Sigmoid colon (tissue), 7 donors: ENCODE results near the gene ELMO1. TPM values are rescaled to one million over a fixed set of nuclear protein-coding genes. Genes with fewer than 3 reads are reported as not detected.

ENCODE experiments used
- DNase-seq: peaks from one replicate; pipeline ENCODE4 v3.0.0-alpha.2; 2019
- H3K27ac ChIP-seq, 4 donors: fragments of 200-600 bp; sonication (generic); one replicate each; pipeline ENCODE4 v1.5.1; 2016 to 2019; ENCODE audit warnings: mild to moderate bottlenecking in 1 of 4
- H3K27me3 ChIP-seq, 3 donors: fragments of 200-600 bp; sonication (generic); one replicate each; pipeline ENCODE4 v1.5.1; 2019; ENCODE audit warnings: mild to moderate bottlenecking in 1 of 3
- H3K36me3 ChIP-seq, 4 donors: fragments of 200-600 bp; sonication (generic); one replicate each; pipeline ENCODE4 v1.5.1; 2016 to 2019
- H3K4me1 ChIP-seq, 4 donors: fragments of 200-600 bp; sonication (generic); one replicate each; pipeline ENCODE4 v1.5.1; 2017 to 2019
- H3K4me3 ChIP-seq, 4 donors: fragments of 200-600 bp; sonication (generic); one replicate each; pipeline ENCODE4 v1.5.1; 2017 to 2019; ENCODE audit warnings: mild to moderate bottlenecking in 2 of 4, moderate library complexity in 1 of 4
- H3K9me3 ChIP-seq, 4 donors: fragments of 200-600 bp in 3 of 4; sonication (generic) in 3 of 4; one replicate each; pipeline versions ENCODE4 v1.5.1 to v1.6.1; 2013 to 2019
- EP300 ChIP-seq, 4 donors: sonication (generic); formaldehyde crosslinking; IDR thresholded peaks; one replicate each; pipeline ENCODE4 v1.6.1; 2017; ENCODE audit warnings: antibody characterized with exemption in 4 of 4
- POLR2A ChIP-seq, 2 donors: fragments of 450-650 bp; IDR thresholded peaks; one replicate each; pipeline ENCODE4 v1.6.1; 2016; ENCODE audit warnings: antibody characterized with exemption in 2 of 2, mild to moderate bottlenecking in 2 of 2, moderate library complexity in 2 of 2
- POLR2AphosphoS5 ChIP-seq, 4 donors: sonication (generic); formaldehyde crosslinking; IDR thresholded peaks; one replicate each; pipeline ENCODE4 v1.6.1; 2017; ENCODE audit warnings: antibody characterized with exemption in 4 of 4
- WGBS, 2 donors: extraction: QIAGEN DNeasy Blood & Tissue Kit; methylation state at CpG; one replicate each; pipeline ENCODE4 v1.1.7; 2013; 5-methylcytosine and 5-hydroxymethylcytosine counted together
- intact Hi-C: fragments of 100-400 bp; cut with DNase I; formaldehyde crosslinking; loops from one replicate; pipeline ENCODE4 v1.15.1; 2023
- polyA plus RNA-seq, 3 donors: library from polyadenylated mRNA; stranded (reverse); fragments of 200-250 nt; gene quantifications; one replicate each; pipeline ENCODE4 v1.2.3, GENCODE V29; 2013
- total RNA-seq, 4 donors: library from RNA; depleted of rRNA; stranded (reverse); fragments of >200 nt; gene quantifications; one replicate each; pipeline ENCODE4 v1.1.0, GENCODE V29; 2016
- TF ChIP-seq, protein P1 (sequence below), 4 experiments: fragments of 450-650 bp in 3 of 4; fragments of 200-600 bp in 1 of 4; IDR thresholded peaks; one replicate each; pipeline ENCODE4 v1.5.1; 2016 to 2019; ENCODE audit warnings: antibody characterized with exemption in 4 of 4, mild to moderate bottlenecking in 3 of 4, moderate library complexity in 2 of 4
- donor health status: healthy with polysubstance abuse.
- donor health status: Bipolar disorder and iron deficiency.
- donor health status: healthy.

The ELMO1 gene
- total and polyA plus RNA-seq, 7 donors = 2.3 to 63.1 (median 33.9) TPM

DNA sequence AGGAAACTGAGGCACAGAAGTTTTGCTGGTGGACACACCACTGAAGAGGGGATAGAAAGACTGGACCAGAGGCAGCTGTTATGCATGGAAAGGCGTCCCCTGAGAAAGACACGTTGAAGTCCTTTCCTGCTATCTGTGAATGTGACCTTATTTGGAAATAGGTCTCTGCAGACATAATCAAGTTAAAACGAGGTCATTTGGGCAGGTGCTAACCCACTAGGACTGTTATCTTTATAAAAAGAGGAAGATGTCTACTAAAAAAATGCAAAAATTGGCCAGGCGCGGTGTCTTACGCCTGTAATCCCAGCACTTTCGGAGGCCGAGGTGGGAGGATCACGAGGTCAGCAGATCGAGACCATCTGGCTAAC, 31.6 kb downstream of the ELMO1 start:
- DNase-seq = no peak
- 59 to 69% methylated on average over 10 of the region's 10 CpGs for whole genome bisulfite sequencing, 2 donors

DNA sequence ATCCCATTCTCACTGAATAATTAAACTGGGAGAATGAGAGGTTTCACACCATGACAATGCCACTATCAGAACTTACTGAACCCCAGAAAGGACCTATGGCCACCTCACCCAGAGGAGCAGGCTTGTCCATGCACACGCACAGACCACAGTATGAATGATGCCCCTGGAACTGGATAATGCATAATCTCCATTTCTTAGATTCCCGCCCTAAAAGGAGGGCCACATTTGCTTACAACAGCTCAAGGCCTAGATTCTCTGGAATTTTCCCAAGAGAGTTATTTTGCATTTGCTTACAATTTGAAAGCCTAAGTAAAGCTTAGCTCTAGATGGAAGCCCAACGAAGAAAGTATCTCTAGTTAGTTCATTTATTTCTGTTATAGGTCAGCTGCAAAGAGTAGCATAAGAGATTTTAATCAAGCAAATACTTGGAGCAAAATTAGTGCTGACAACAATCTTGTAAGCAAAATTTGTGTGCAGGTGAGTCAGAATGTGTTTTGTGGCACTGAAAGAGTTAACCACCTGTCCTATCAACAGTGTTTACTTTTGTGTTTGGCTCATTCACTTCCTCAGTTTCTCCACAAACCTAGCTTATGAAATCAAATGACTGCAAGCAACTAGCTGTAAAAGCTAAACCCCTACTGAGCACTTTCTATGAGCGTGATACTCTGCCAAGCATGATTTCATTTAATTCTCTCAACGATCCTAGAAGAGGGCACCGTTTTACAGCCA, 32.1 kb downstream of the ELMO1 start:
- TF ChIP-seq EP300 (IDR thresholded peaks at IDR 0.05) (no peak), POLR2AphosphoS5 (IDR thresholded peaks at IDR 0.05) (no peak), POLR2A (IDR thresholded peaks at IDR 0.05) (no peak)
- TF ChIP-seq, protein P1, sequence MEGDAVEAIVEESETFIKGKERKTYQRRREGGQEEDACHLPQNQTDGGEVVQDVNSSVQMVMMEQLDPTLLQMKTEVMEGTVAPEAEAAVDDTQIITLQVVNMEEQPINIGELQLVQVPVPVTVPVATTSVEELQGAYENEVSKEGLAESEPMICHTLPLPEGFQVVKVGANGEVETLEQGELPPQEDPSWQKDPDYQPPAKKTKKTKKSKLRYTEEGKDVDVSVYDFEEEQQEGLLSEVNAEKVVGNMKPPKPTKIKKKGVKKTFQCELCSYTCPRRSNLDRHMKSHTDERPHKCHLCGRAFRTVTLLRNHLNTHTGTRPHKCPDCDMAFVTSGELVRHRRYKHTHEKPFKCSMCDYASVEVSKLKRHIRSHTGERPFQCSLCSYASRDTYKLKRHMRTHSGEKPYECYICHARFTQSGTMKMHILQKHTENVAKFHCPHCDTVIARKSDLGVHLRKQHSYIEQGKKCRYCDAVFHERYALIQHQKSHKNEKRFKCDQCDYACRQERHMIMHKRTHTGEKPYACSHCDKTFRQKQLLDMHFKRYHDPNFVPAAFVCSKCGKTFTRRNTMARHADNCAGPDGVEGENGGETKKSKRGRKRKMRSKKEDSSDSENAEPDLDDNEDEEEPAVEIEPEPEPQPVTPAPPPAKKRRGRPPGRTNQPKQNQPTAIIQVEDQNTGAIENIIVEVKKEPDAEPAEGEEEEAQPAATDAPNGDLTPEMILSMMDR (IDR thresholded peaks at IDR 0.05) = no peak
- H3K27me3 ChIP-seq = no peaks in the 10 kb centered on the region
- 54 to 83% methylated on average over 6 of the region's 6 CpGs for WGBS, 2 donors
- no peak overlapping the region for H3K4me3 ChIP-seq
- peaks cover 0 to 2% (median 0%) of the 10 kb centered on the region in 4 donors for H3K9me3 ChIP-seq
- no peaks in the 10 kb centered on the region for H3K36me3 ChIP-seq
- no peak for DNase-seq
- H3K27ac ChIP-seq = no peak overlapping the region
- intact Hi-C loops = no loop called here
- H3K4me1 ChIP-seq = peaks cover 0 to 8% (median 1%) of the 10 kb centered on the region in 4 donors

More for the DNA sequence above, 31.6 kb downstream of the ELMO1 start:
- TF ChIP-seq, protein P1 (IDR thresholded peaks at IDR 0.05) = no peak
- TF ChIP-seq POLR2A (IDR thresholded peaks at IDR 0.05) = no peak
- no peak for TF ChIP-seq POLR2AphosphoS5 (IDR thresholded peaks at IDR 0.05)
- no peak for TF ChIP-seq EP300 (IDR thresholded peaks at IDR 0.05)
- Histone ChIP-seq H3K4me1 (peaks cover 0 to 8% (median 1%) of the 10 kb centered on the region in 4 donors), H3K27ac (no peak overlapping the region), H3K9me3 (peaks cover 0 to 2% (median 0%) of the 10 kb centered on the region in 4 donors), H3K4me3 (no peak overlapping the region), H3K36me3 (no peaks in the 10 kb centered on the region), H3K27me3 (no peaks in the 10 kb centered on the region)
- intact Hi-C loops = no loop called here

DNA sequence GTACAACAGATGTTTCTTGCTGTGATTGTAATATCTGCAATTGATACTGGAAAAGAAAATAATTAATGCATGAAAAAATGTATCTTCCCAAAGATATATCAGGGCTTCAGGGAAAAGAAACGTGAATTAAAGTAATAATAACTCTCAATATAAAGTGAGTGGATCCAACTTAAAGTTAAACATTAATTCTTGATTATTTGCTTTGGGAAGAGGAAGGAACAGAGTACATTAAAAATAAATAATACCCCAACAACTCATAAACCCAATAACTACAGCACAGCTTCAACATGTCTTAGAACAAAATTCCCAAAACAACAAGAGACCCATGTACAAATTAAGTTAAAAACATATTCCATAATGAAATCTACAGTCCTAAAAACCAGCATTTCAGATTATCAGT, 33.0 kb downstream of the ELMO1 start:
- H3K27me3 ChIP-seq = no peaks in the 10 kb centered on the region
- H3K9me3 ChIP-seq = peaks cover 0 to 2% (median 0%) of the 10 kb centered on the region in 4 donors
- H3K27ac ChIP-seq = no peak overlapping the region
- 24 to 81% methylated on average over 1 of the region's 1 CpG for WGBS, 2 donors
- H3K36me3 ChIP-seq = no peaks in the 10 kb centered on the region
- DNase-seq = no peak
- TF ChIP-seq, protein P1 (IDR thresholded peaks at IDR 0.05) = no peak
- TF ChIP-seq EP300 (IDR thresholded peaks at IDR 0.05) = no peak
- no peak for TF ChIP-seq POLR2A (IDR thresholded peaks at IDR 0.05)
- no peak for TF ChIP-seq POLR2AphosphoS5 (IDR thresholded peaks at IDR 0.05)
- no peak overlapping the region for H3K4me3 ChIP-seq
- H3K4me1 ChIP-seq = peaks cover 0 to 2% (median 0%) of the 10 kb centered on the region in 4 donors
- intact Hi-C loops = no loop called here

DNA sequence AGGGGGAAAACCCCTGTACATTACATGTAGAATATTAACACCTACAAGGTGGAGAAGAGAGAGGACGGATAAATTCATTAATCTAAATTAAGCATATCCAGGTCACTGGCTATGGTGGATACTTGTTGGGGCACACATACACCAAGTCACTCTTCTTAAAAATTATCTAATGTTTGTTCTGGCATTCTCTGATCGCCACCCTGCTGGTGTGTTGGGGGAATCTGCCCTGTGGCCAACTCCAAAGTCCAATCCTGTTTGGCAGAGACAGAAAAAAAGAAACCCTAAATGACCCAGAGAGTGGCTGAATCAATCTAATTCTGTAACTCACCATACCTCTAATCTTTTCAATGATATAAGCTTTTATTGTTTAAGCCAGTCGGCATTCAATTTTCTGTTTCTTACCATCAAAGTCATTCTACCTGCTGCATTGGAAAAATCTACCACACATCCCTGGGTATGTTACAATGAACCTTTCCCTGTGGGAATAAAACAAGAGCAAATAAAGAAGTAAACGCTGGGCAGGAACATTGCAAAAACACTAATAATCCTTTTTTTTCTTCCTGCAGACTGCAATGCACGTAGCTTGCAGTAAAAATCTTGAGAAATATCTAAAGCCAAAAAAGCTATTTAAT, 34.2 kb downstream of the ELMO1 start:
- intact Hi-C loops = no loop called here
- Histone ChIP-seq H3K36me3 (no peaks in the 10 kb centered on the region), H3K27me3 (no peaks in the 10 kb centered on the region), H3K9me3 (peaks cover 0 to 2% (median 0%) of the 10 kb centered on the region in 4 donors), H3K4me3 (no peak overlapping the region), H3K27ac (no peak overlapping the region), H3K4me1 (no peaks in the 10 kb centered on the region)
- WGBS, 2 donors = 52 to 85% methylated on average over 5 of the region's 5 CpGs
- TF ChIP-seq POLR2AphosphoS5 (IDR thresholded peaks at IDR 0.05) (no peak), EP300 (IDR thresholded peaks at IDR 0.05) (no peak), POLR2A (IDR thresholded peaks at IDR 0.05) (no peak)
- TF ChIP-seq, protein P1 (IDR thresholded peaks at IDR 0.05) = no peak
- DNase-seq = no peak
